K562 (cell line): Measurements from ENCODE around the gene NFKBIB. TPM values are rescaled to one million over a fixed set of nuclear protein-coding genes. Genes with fewer than 3 reads are reported as not detected.

Source experiments
- BACH1 ChIP-seq: fragments of 200-800 bp; sonication (Bioruptor generic); IDR thresholded peaks from 2 replicates; pipeline ENCODE4 v1.6.1; 2016; ENCODE audit warnings: missing genetic modification characterization, missing compliant biosample characterization
- ELF2 ChIP-seq: fragments of 250-450 bp; sonication (Bioruptor Pico); IDR thresholded peaks from 2 replicates; pipeline ENCODE4 v1.5.0; 2021; ENCODE audit warnings: mild to moderate bottlenecking
- ESRRB ChIP-seq: fragments of 250-450 bp; sonication (Bioruptor Pico); IDR thresholded peaks from 2 replicates; pipeline ENCODE4 v1.5.0; 2020; ENCODE audit warnings: mild to moderate bottlenecking, moderate library complexity, borderline replicate concordance
- ETS1 ChIP-seq: conservative IDR thresholded peaks from 2 replicates; pipeline ENCODE4 v1.6.1; 2011; ENCODE audit warnings: low read depth, mild to moderate bottlenecking, low read length; ENCODE audit not compliant: control insufficient read depth
- ETV6 ChIP-seq, 3 experiments: fragments of 150-350 bp in 1 of 3; sonication (generic) in 1 of 3; formaldehyde crosslinking in 1 of 3; IDR thresholded peaks; 2 replicates each; pipeline versions ENCODE4 v1.6.1 to v1.8.0; 2014 to 2022; ENCODE audit warnings: borderline replicate concordance in 2 of 3, low read depth in 2 of 3, antibody characterized with exemption in 1 of 3, low read length in 1 of 3, mild to moderate bottlenecking in 1 of 3, missing genetic modification reagents in 1 of 3
- FOXJ2 ChIP-seq: fragments of 200-800 bp; sonication (Bioruptor generic); IDR thresholded peaks from 2 replicates; pipeline ENCODE4 v1.6.1; 2016; ENCODE audit warnings: missing genetic modification characterization, missing compliant biosample characterization
- HNRNPL ChIP-seq: fragments of 200-400 bp; formaldehyde crosslinking; IDR thresholded peaks from 2 replicates; pipeline ENCODE4 v1.6.1; 2017; ENCODE audit warnings: low read depth, mild to moderate bottlenecking, low read length
- HOXB6 ChIP-seq: fragments of 250-450 bp; sonication (Bioruptor Pico); IDR thresholded peaks from 2 replicates; pipeline ENCODE4 v1.5.1; 2022; ENCODE audit warnings: mild to moderate bottlenecking, borderline replicate concordance
- ILK ChIP-seq: fragments of 450-650 bp; IDR thresholded peaks from 2 replicates; pipeline ENCODE4 v1.6.1; 2016; ENCODE audit warnings: missing genetic modification characterization, low read depth, mild to moderate bottlenecking, missing compliant biosample characterization, moderate library complexity, borderline replicate concordance
- MIER1 ChIP-seq: fragments of 450-650 bp; IDR thresholded peaks from 2 replicates; pipeline ENCODE4 v1.6.1; 2016; ENCODE audit warnings: antibody characterized with exemption, mild to moderate bottlenecking, low read depth
- NFYB ChIP-seq: IDR thresholded peaks from 2 replicates; pipeline ENCODE4 v1.6.1; 2011; ENCODE audit warnings: mild to moderate bottlenecking, moderate library complexity; ENCODE audit not compliant: insufficient read length; ENCODE audit errors: extremely low read depth
- NR2F6 ChIP-seq: fragments of 450-650 bp; formaldehyde crosslinking; IDR thresholded peaks from 2 replicates; pipeline ENCODE4 v1.4.0; 2020; ENCODE audit warnings: mild to moderate bottlenecking
- PHB2 ChIP-seq: fragments of 450-650 bp; IDR thresholded peaks from 2 replicates; pipeline ENCODE4 v1.6.1; 2017; ENCODE audit warnings: low read depth
- SIN3B ChIP-seq: fragments of 450-650 bp; IDR thresholded peaks from 2 replicates; pipeline ENCODE4 v1.6.1; 2017; ENCODE audit warnings: low read depth, mild to moderate bottlenecking, moderate library complexity
- SMAD3 ChIP-seq: fragments of 450-650 bp; formaldehyde crosslinking; conservative IDR thresholded peaks from 2 replicates; pipeline ENCODE4 v1.4.0; 2020; ENCODE audit warnings: mild to moderate bottlenecking
- SRF ChIP-seq, 2 experiments: fragments of 250-450, 450-650 bp in 1 of 2; sonication (Bioruptor Pico) in 1 of 2; sonication (generic) in 1 of 2; formaldehyde crosslinking; IDR thresholded peaks; 2 replicates each; pipeline versions ENCODE4 v1.5.0 to v1.5.1; 2020 to 2022; ENCODE audit warnings: mild to moderate bottlenecking in 1 of 2, missing genetic modification reagents in 1 of 2
- TAF9B ChIP-seq: fragments of 450-650 bp; IDR thresholded peaks from 2 replicates; pipeline ENCODE4 v1.6.1; 2018; ENCODE audit warnings: mild to moderate bottlenecking; ENCODE audit not compliant: partially characterized antibody
- THAP12 ChIP-seq: fragments of 250-450 bp; sonication (Bioruptor Pico); IDR thresholded peaks from 2 replicates; pipeline ENCODE4 v1.9.0; 2021; ENCODE audit warnings: mild to moderate bottlenecking, inconsistent platforms
- TRIM24 ChIP-seq, 2 experiments: fragments of 450-650 bp; IDR thresholded peaks; 2 replicates each; pipeline ENCODE4 v1.6.1; 2016
- ZFP30 ChIP-seq: fragments of 250-450 bp; sonication (Bioruptor Pico); IDR thresholded peaks from 2 replicates; pipeline ENCODE4 v1.8.0; 2022; ENCODE audit warnings: moderate library complexity, mild to moderate bottlenecking, inconsistent platforms, borderline replicate concordance
- ZNF197 ChIP-seq: fragments of 200-800 bp; sonication (Bioruptor generic); IDR thresholded peaks from 2 replicates; pipeline ENCODE4 v1.6.1; 2016; ENCODE audit warnings: low read depth, missing genetic modification characterization, missing compliant biosample characterization
- ZNF277 ChIP-seq: fragments of 250-450 bp; sonication (Bioruptor Pico); IDR thresholded peaks from 2 replicates; pipeline ENCODE4 v1.8.0; 2022; ENCODE audit warnings: inconsistent platforms, mild to moderate bottlenecking, moderate library complexity, borderline replicate concordance
- ZNF3 ChIP-seq: fragments of 250-450 bp; sonication (Bioruptor Pico); IDR thresholded peaks from 2 replicates; pipeline ENCODE4 v1.5.0; 2021; ENCODE audit warnings: mild to moderate bottlenecking, moderate library complexity
- ZNF584 ChIP-seq: fragments of 200-800 bp; sonication (Bioruptor generic); IDR thresholded peaks from 2 replicates; pipeline ENCODE4 v1.6.1; 2016; ENCODE audit warnings: low read depth, mild to moderate bottlenecking, missing genetic modification characterization, missing compliant biosample characterization
- polyA plus RNA-seq, 8 experiments: library from polyadenylated mRNA; depleted of rRNA in 4 of 8; stranded (reverse) in 5 of 8; unstranded in 3 of 8; fragments of >200 nt; fragmentation: Nextera tagmentation in 2 of 8; fragmentation: Illumina TruSeq in 1 of 8; extraction: Ambion mirVana in 2 of 8; extraction: Trizol in 1 of 8; gene quantifications; 2 replicates each; pipeline versions ENCODE4 v1.2.1 to v1.2.3, GENCODE V29; 2011 to 2014; ENCODE audit warnings: inconsistent platforms in 1 of 8, missing spikeins in 1 of 8
- total RNA-seq, 7 experiments: library from RNA; depleted of rRNA in 6 of 7; stranded (reverse); fragments of >200 nt in 6 of 7; fragmentation: Illumina TruSeq in 2 of 7; extraction: Trizol in 2 of 7; gene quantifications; 2 replicates each; pipeline versions ENCODE4 v1.2.1 to v1.2.3, GENCODE V29; 2011 to 2021; ENCODE audit warnings: low replicate concordance in 1 of 7

Gene NFKBIB
- total and polyA plus RNA-seq, 9 of the 15 experiments (the other 6 are each of a cell fraction or from before 2014, with no cell fraction given), result 1.5 to 44.9 (median 10.4) TPM

GRCh38 chr19:38850976-38851621 lies 48.7 kb upstream of the NFKBIB start (continued):
- TF ChIP-seq PHB2 (no peak), HNRNPL (no peak), THAP12 (CRISPR knock-in tag) (no peak), ZFP30 (CRISPR knock-in tag) (no peak), MIER1 (no peak), HOXB6 (CRISPR knock-in tag) (no peak), ZNF3 (CRISPR knock-in tag) (no peak), TAF9B (no peak), ETV6 (IDR thresholded peaks at IDR 0.05; ENCODE audit: borderline replicate concordance in 1 of 2, low read depth in 2 of 2, low read length in 1 of 2) (no peak), ETV6 (CRISPR knock-in tag; IDR thresholded peaks at IDR 0.05; ENCODE audit: borderline replicate concordance) (peak; percentile 17; the same call in 1 of the 2 replicates), ZNF277 (no peak), SRF (CRISPR knock-in tag; IDR thresholded peaks at IDR 0.05) (no peak), ELF2 (CRISPR knock-in tag) (no peak), BACH1 (tag) (no peak), ESRRB (CRISPR knock-in tag) (no peak), FOXJ2 (tag) (no peak), ETS1 (no peak), NR2F6 (CRISPR knock-in tag) (no peak), SMAD3 (CRISPR knock-in tag) (no peak), TRIM24 (IDR thresholded peaks at IDR 0.05) (no peak), SIN3B (no peak), NFYB (no peak), ZNF197 (CRISPR knock-in tag) (no peak), ILK (tag) (no peak), ZNF584 (no peak)
